ENCODE data around the gene PDE4DIP. TPM values are rescaled to one million over a fixed set of nuclear protein-coding genes. Genes with fewer than 3 reads are reported as not detected.

PDE4DIP gene
- total RNA-seq (2022; extraction: Qiagen RNA extraction), result 5.4 to 6.6 TPM (median 6.2 TPM) in 5 replicates

GRCh38 chr1:148844220-148844619 lies at the start of gene PDE4DIP:
Gene PDE4DIP, plus strand, starts transcription at chr1:148844428. Its CDS starts 347 bp downstream, at chr1:148844775.

Other genes with a start within 250 kb of the PDE4DIP start
- 26.0 to 32.4 TPM (median 31.3 TPM) in 5 replicates for gene NBPF14, start 248.4 kb upstream of the PDE4DIP start, total RNA-seq (2022; extraction: Qiagen RNA extraction)
- gene NUDT4B, start 95.7 kb upstream of the PDE4DIP start, total RNA-seq (2022; extraction: Qiagen RNA extraction), result 1.2 to 3.2 TPM (median 2.0 TPM) in 5 replicates